ENCODE measurements around the gene CYP2W1.
"Not testable (repeated sequence)": the region's sequence is repeated elsewhere in the genome, so short reads cannot be mapped to it uniquely, and the experiment has no call there.

The CYP2W1 gene

GRCh38 chr7:938546-939185 lies 44.3 kb upstream of the CYP2W1 start:
- H2AFZ ChIP-seq (ENCODE audit: low read length): no peak overlapping the region
- no peak for DNase-seq
- H3F3A ChIP-seq (ENCODE audit: insufficient read depth, low read length): no peaks in the 10 kb centered on the region
- no peak overlapping the region for H3K4me2 ChIP-seq (ENCODE audit: low read depth, low read length)
- H4K20me1 ChIP-seq (ENCODE audit: insufficient read depth, low read length): no peaks in the 10 kb centered on the region
- H3K27ac ChIP-seq (ENCODE audit: low read length): no peak overlapping the region
- no peak overlapping the region for H3K4me3 ChIP-seq (ENCODE audit: low read length)
- no peak for TF ChIP-seq CTCF (IDR thresholded peaks at IDR 0.05; ENCODE audit: low read length)
- TF ChIP-seq EZH2 (optimal IDR thresholded peaks at IDR 0.05; ENCODE audit: low read depth, low read length): no peak
- no peak for TF ChIP-seq EZH2phosphoT487 (IDR thresholded peaks at IDR 0.05; ENCODE audit: low read length)
- H3K9me2 ChIP-seq (replicated peaks; ENCODE audit: insufficient read depth, low read length): no peaks in the 10 kb centered on the region
- H3K4me1 ChIP-seq (ENCODE audit: low read length): no peaks in the 10 kb centered on the region
- H3K36me3 ChIP-seq (replicated peaks; ENCODE audit: insufficient read depth, low read length): no peaks in the 10 kb centered on the region
- H3K27me3 ChIP-seq (replicated peaks; ENCODE audit: insufficient read depth, low read length): peaks cover 42% of the 10 kb centered on the region
- no peaks in the 10 kb centered on the region for H3K79me2 ChIP-seq (ENCODE audit: low read length)
- no peak overlapping the region for H3K9ac ChIP-seq (ENCODE audit: low read length)
- H3K9me3 ChIP-seq (replicated peaks; ENCODE audit: insufficient read depth, low read length): no peaks in the 10 kb centered on the region

- no peak for DNase-seq
- no peaks in the 10 kb centered on the region for H3F3A ChIP-seq (ENCODE audit: insufficient read depth, low read length)
- H3K79me2 ChIP-seq (ENCODE audit: low read length): no peaks in the 10 kb centered on the region
- H4K20me1 ChIP-seq (ENCODE audit: insufficient read depth, low read length): no peaks in the 10 kb centered on the region
- H3K4me1 ChIP-seq (ENCODE audit: low read length): no peaks in the 10 kb centered on the region
- H3K9me3 ChIP-seq (replicated peaks; ENCODE audit: insufficient read depth, low read length): no peaks in the 10 kb centered on the region
- no peak overlapping the region for H3K4me3 ChIP-seq (ENCODE audit: low read length)
- no peak for TF ChIP-seq EZH2phosphoT487 (IDR thresholded peaks at IDR 0.05; ENCODE audit: low read length)
- no peak overlapping the region for H3K4me2 ChIP-seq (ENCODE audit: low read depth, low read length)
- H3K27me3 ChIP-seq (replicated peaks; ENCODE audit: insufficient read depth, low read length): peaks cover 47% of the 10 kb centered on the region
- no peaks in the 10 kb centered on the region for H3K9me2 ChIP-seq (replicated peaks; ENCODE audit: insufficient read depth, low read length)
- no peaks in the 10 kb centered on the region for H3K36me3 ChIP-seq (replicated peaks; ENCODE audit: insufficient read depth, low read length)
- no peak overlapping the region for H2AFZ ChIP-seq (ENCODE audit: low read length)
- H3K27ac ChIP-seq (ENCODE audit: low read length): no peak overlapping the region
- H3K9ac ChIP-seq (ENCODE audit: low read length): no peak overlapping the region
Observed at GRCh38 chr7:939843-940242, 43.1 kb upstream of the CYP2W1 start.

- H3K4me2 ChIP-seq (ENCODE audit: low read depth, low read length): no peak overlapping the region
- no peak for TF ChIP-seq CTCF (IDR thresholded peaks at IDR 0.05; ENCODE audit: low read length)
- no peak for TF ChIP-seq EZH2phosphoT487 (IDR thresholded peaks at IDR 0.05; ENCODE audit: low read length)
- no peak for TF ChIP-seq EZH2 (optimal IDR thresholded peaks at IDR 0.05; ENCODE audit: low read depth, low read length)
Observed at GRCh38 chr7:940599-941408, 42.2 kb upstream of the CYP2W1 start.

GRCh38 chr7:943793-944192 lies 39.2 kb upstream of the CYP2W1 start:
- not testable (repeated sequence) for H3K4me2 ChIP-seq (ENCODE audit: low read depth, low read length)
- H3K27me3 ChIP-seq (replicated peaks; ENCODE audit: insufficient read depth, low read length): peaks cover 47% of the 10 kb centered on the region

More at GRCh38 chr7:940599-941408, 42.2 kb upstream of the CYP2W1 start:
- H2AFZ ChIP-seq (ENCODE audit: low read length): no peak overlapping the region
- H3K27me3 ChIP-seq (replicated peaks; ENCODE audit: insufficient read depth, low read length): peaks cover 48% of the 10 kb centered on the region
- H4K20me1 ChIP-seq (ENCODE audit: insufficient read depth, low read length): no peaks in the 10 kb centered on the region
- no peaks in the 10 kb centered on the region for H3K79me2 ChIP-seq (ENCODE audit: low read length)
- no peaks in the 10 kb centered on the region for H3K9me2 ChIP-seq (replicated peaks; ENCODE audit: insufficient read depth, low read length)
- H3K4me3 ChIP-seq (ENCODE audit: low read length): no peak overlapping the region
- H3K27ac ChIP-seq (ENCODE audit: low read length): no peak overlapping the region
- no peaks in the 10 kb centered on the region for H3K9me3 ChIP-seq (replicated peaks; ENCODE audit: insufficient read depth, low read length)
- no peaks in the 10 kb centered on the region for H3K4me1 ChIP-seq (ENCODE audit: low read length)
- H3F3A ChIP-seq (ENCODE audit: insufficient read depth, low read length): no peaks in the 10 kb centered on the region
- DNase-seq: no peak
- H3K36me3 ChIP-seq (replicated peaks; ENCODE audit: insufficient read depth, low read length): no peaks in the 10 kb centered on the region
- H3K9ac ChIP-seq (ENCODE audit: low read length): no peak overlapping the region

More at GRCh38 chr7:943793-944192, 39.2 kb upstream of the CYP2W1 start:
- H3F3A ChIP-seq (ENCODE audit: insufficient read depth, low read length); H2AFZ ChIP-seq (ENCODE audit: low read length); H3K36me3 ChIP-seq (replicated peaks; ENCODE audit: insufficient read depth, low read length); DNase-seq; H3K9ac ChIP-seq (ENCODE audit: low read length); H4K20me1 ChIP-seq (ENCODE audit: insufficient read depth, low read length); H3K4me3 ChIP-seq (ENCODE audit: low read length); H3K9me3 ChIP-seq (replicated peaks; ENCODE audit: insufficient read depth, low read length); H3K4me1 ChIP-seq (ENCODE audit: low read length); H3K9me2 ChIP-seq (replicated peaks; ENCODE audit: insufficient read depth, low read length); H3K27ac ChIP-seq (ENCODE audit: low read length); H3K79me2 ChIP-seq (ENCODE audit: low read length): not testable (repeated sequence)
